GM12878 (cell line): ENCODE measurements around the gene CDH15. TPM values are rescaled to one million over a fixed set of nuclear protein-coding genes. Genes with fewer than 3 reads are reported as not detected.

Experiments
- ATAC-seq: fragments of 200-7000 bp; cut with Tn5 transposase; 3 replicates; pipeline ENCODE4 v1.9.1; 2020; ENCODE audit warnings: mild to moderate bottlenecking, moderate library complexity
- BruUV-seq: library from RNA; stranded (reverse); fragments of 400-500 nt; replicated peaks from 2 replicates; lab custom pipeline; 2021; lab: Mats Ljungman, UMichigan
- CTCF ChIA-PET: fragments of 300-600 bp; sonication (Branson Sonifier 250); formaldehyde crosslinking; extraction: SDS; loops from one replicate; lab custom pipeline; 2021; ENCODE audit warnings: inconsistent platforms; lab: Yijun Ruan, JAX
- POLR2A ChIA-PET: fragments of 350-600 bp; formaldehyde crosslinking; extraction: SDS; loops from one replicate; lab custom pipeline; 2021; ENCODE audit warnings: inconsistent platforms; lab: Charles Lee
- RAD21 ChIA-PET: fragments of 300-600 bp; sonication (Branson Sonifier 250); formaldehyde crosslinking; loops from one replicate; lab custom pipeline; 2023; ENCODE audit warnings: antibody characterized with exemption; ENCODE audit not compliant: unreplicated experiment; lab: Charles Lee
- SMC1A ChIA-PET: fragments of 300-600 bp; sonication (Branson Sonifier 250); formaldehyde crosslinking; loops from one replicate; lab custom pipeline; 2023; ENCODE audit not compliant: unreplicated experiment, uncharacterized antibody; lab: Charles Lee
- DNase-seq: peaks from one replicate; pipeline ENCODE4 v3.0.0-alpha.2; 2011; ENCODE audit warnings: low read depth, low spot score
- FAIRE-seq: peaks from 3 replicates; lab custom pipeline; 2011; peaks lifted over from hg19 to GRCh38; lab: Jason Lieb, UNC
- H2AFZ ChIP-seq: 2 replicates; pipeline ENCODE4 v1.6.0; 2011; ENCODE audit warnings: low read depth, low read length, control low read depth; ENCODE audit not compliant: control insufficient read depth
- H3K27ac ChIP-seq: 2 replicates; pipeline ENCODE4 v1.5.1; 2011; ENCODE audit warnings: control low read depth; ENCODE audit not compliant: control insufficient read depth, insufficient read depth
- H3K27me3 ChIP-seq, 2 experiments: replicated peaks in 1 of 2; 2 replicates each; pipeline versions ENCODE4 v1.6.0 to v1.6.1; 2011; ENCODE audit warnings: low read length in 1 of 2; ENCODE audit not compliant: control insufficient read depth in 2 of 2, insufficient read depth in 2 of 2
- H3K36me3 ChIP-seq, 2 experiments: 2 replicates each; pipeline ENCODE4 v1.5.1; 2011; ENCODE audit warnings: low read length in 1 of 2; ENCODE audit not compliant: control insufficient read depth in 2 of 2, insufficient read depth in 2 of 2
- H3K4me1 ChIP-seq: 2 replicates; pipeline ENCODE4 v1.6.1; 2011; ENCODE audit warnings: mild to moderate bottlenecking, low read length, moderate library complexity, mixed read lengths; ENCODE audit not compliant: control insufficient read depth, insufficient read depth
- H3K4me2 ChIP-seq: 2 replicates; pipeline ENCODE4 v1.6.0; 2011; ENCODE audit warnings: control low read depth; ENCODE audit not compliant: control insufficient read depth, insufficient read depth
- H3K4me3 ChIP-seq: fragments of 200-600 bp; sonication (generic); 2 replicates; pipeline ENCODE4 v1.5.1; 2016
- H3K79me2 ChIP-seq: 2 replicates; pipeline ENCODE4 v1.6.0; 2011; ENCODE audit warnings: low read length; ENCODE audit not compliant: control insufficient read depth, insufficient read depth
- H3K9ac ChIP-seq: 2 replicates; pipeline ENCODE4 v1.8.0; 2011; ENCODE audit warnings: low read length, control low read depth, mixed read lengths; ENCODE audit not compliant: control insufficient read depth, insufficient read depth
- H3K9me3 ChIP-seq: replicated peaks from 3 replicates; pipeline ENCODE4 v1.5.1; 2011; ENCODE audit warnings: mild to moderate bottlenecking, low read length; ENCODE audit not compliant: control insufficient read depth, insufficient read depth
- H4K20me1 ChIP-seq: 2 replicates; pipeline ENCODE4 v1.6.0; 2011; ENCODE audit not compliant: control insufficient read depth, insufficient read depth
- CHD2 ChIP-seq: IDR thresholded peaks from 2 replicates; pipeline ENCODE4 v1.6.1; 2011; ENCODE audit warnings: low read depth, low read length, improper control_type of control experiment, borderline replicate concordance
- E2F4 ChIP-seq: IDR thresholded peaks from 2 replicates; pipeline ENCODE4 v1.6.1; 2012; ENCODE audit warnings: low read depth, low read length, improper control_type of control experiment
- ETV6 ChIP-seq, 2 experiments: fragments of 450-650 bp in 1 of 2; IDR thresholded peaks in 1 of 2; conservative IDR thresholded peaks in 1 of 2; 2 replicates each; pipeline ENCODE4 v1.6.1; 2014; ENCODE audit warnings: antibody characterized with exemption in 1 of 2, borderline replicate concordance in 1 of 2, low read depth in 1 of 2, mild to moderate bottlenecking in 1 of 2, moderate library complexity in 1 of 2
- GATAD2B ChIP-seq: fragments of 450-650 bp; conservative IDR thresholded peaks from 2 replicates; pipeline ENCODE4 v1.6.1; 2017; ENCODE audit warnings: low read depth, mild to moderate bottlenecking, moderate library complexity
- MYC ChIP-seq: IDR thresholded peaks from 2 replicates; pipeline ENCODE4 v1.6.1; 2011; ENCODE audit warnings: mild to moderate bottlenecking, low read length, moderate library complexity, inconsistent platforms; ENCODE audit not compliant: insufficient read depth, insufficient replicate concordance, insufficient read length, severe bottlenecking
- WGBS: methylation state at CpG from one replicate; pipeline ENCODE4 v1.1.6; 2016; ENCODE audit warnings: low lambda C conversion rate; ENCODE audit not compliant: insufficient replicate concordance, insufficient coverage; ENCODE audit errors: missing lambda C conversion rate; 5-methylcytosine and 5-hydroxymethylcytosine counted together
- in situ Hi-C: fragments of 300-500 bp; cut with MboI; formaldehyde crosslinking; loops from 9 replicates; pipeline ENCODE4 v1.14.3; 2018; ENCODE audit warnings: mixed read lengths
- intact Hi-C: fragments of 100-400 bp; cut with micrococcal nuclease; formaldehyde crosslinking; loops from one replicate; pipeline ENCODE4 v1.14.2; 2022; ENCODE audit not compliant: unreplicated experiment
- polyA plus RNA-seq, 11 experiments: library from polyadenylated mRNA; depleted of rRNA in 4 of 11; unstranded in 6 of 11; stranded (reverse) in 5 of 11; fragments of >200 nt; fragmentation: Nextera tagmentation in 4 of 11; fragmentation: Illumina TruSeq in 1 of 11; extraction: Ambion mirVana in 4 of 11; extraction: Trizol in 1 of 11; gene quantifications; 1 replicate in 1 of 11; 2 replicates in 10 of 11; pipeline versions ENCODE4 v1.2.1 to v1.2.3, GENCODE V29; 2011 to 2016; ENCODE audit warnings: inconsistent platforms in 2 of 11, missing spikeins in 2 of 11, low read depth in 1 of 11
- total RNA-seq, 4 experiments: library from RNA; depleted of rRNA in 3 of 4; stranded (reverse); fragments of >200 nt in 3 of 4; fragmentation: Illumina TruSeq in 1 of 4; extraction: Trizol in 1 of 4; gene quantifications; 2 replicates each; pipeline versions ENCODE4 v1.2.1 to v1.2.3, GENCODE V29; 2013 to 2021

CDH15 gene
- total and polyA plus RNA-seq, 10 of the 15 experiments (the other 5 are each of a cell fraction or from before 2014, with no cell fraction given) = 0.02 to 0.06 TPM; not detected in 8

- Histone ChIP-seq H3K4me2 (no peak overlapping the region), H3K9me3 (no peaks in the 10 kb centered on the region; the same call in 2 of the 3 replicates), H3K79me2 (no peaks in the 10 kb centered on the region), H2AFZ (no peak overlapping the region), H3K4me3 (no peak overlapping the region), H3K4me1 (peaks cover 5% of the 10 kb centered on the region; the same call in 1 of the 2 replicates), H3K9ac (no peak overlapping the region), H4K20me1 (no peaks in the 10 kb centered on the region), H3K27ac (no peak overlapping the region), H3K27me3 (no peaks in the 10 kb centered on the region; a peak in 2 of 4 replicates), H3K36me3 (no peaks in the 10 kb centered on the region)
- ChIA-PET POLR2A (no interaction called here), RAD21 (interaction anchor here (0.7 kb wide), 1 partner anchor 349 kb away, joined by 3 read pairs; no protein-coding TSS in a partner anchor), SMC1A (no interaction called here), CTCF (interaction anchor here (1.2 to 1.9 kb wide), 2 partner anchors 351 to 426 kb away, joined by 3 to 4 read pairs; no protein-coding TSS in a partner anchor)
- WGBS = 72% methylated on average over 9 of the region's 9 CpGs
- no peak for DNase-seq
- ATAC-seq = no peak
- intact Hi-C loops (no loop called here), in situ Hi-C loops (no loop called here)
- BruUV-seq = no TSS peak
- TF ChIP-seq CHD2 (no peak), GATAD2B (no peak), MYC (no peak), ETV6 (conservative IDR thresholded peaks at IDR 0.05 in 1 of 2, IDR thresholded peaks at IDR 0.05 in 1 of 2; ENCODE audit: borderline replicate concordance in 1 of 2, low read depth in 1 of 2) (no peak), E2F4 (no peak)
- FAIRE-seq = no peak
Measured at GRCh38 chr16:89163297-89163696, 8.3 kb upstream of the CDH15 start.
